IPS-NIHi11 (cell line): ENCODE measurements around the gene HMCN2.
A peak's percentile ranks its signal among the peaks of the same experiment; 100 is the strongest.
"Not testable (repeated sequence)": the region's sequence is repeated elsewhere in the genome, so short reads cannot be mapped to it uniquely, and the experiment has no call there.

Experiments used
- DNase-seq: peaks from one replicate; pipeline ENCODE4 v3.0.0; 2012; ENCODE audit warnings: mixed read lengths, low spot score

The HMCN2 gene

DNA sequence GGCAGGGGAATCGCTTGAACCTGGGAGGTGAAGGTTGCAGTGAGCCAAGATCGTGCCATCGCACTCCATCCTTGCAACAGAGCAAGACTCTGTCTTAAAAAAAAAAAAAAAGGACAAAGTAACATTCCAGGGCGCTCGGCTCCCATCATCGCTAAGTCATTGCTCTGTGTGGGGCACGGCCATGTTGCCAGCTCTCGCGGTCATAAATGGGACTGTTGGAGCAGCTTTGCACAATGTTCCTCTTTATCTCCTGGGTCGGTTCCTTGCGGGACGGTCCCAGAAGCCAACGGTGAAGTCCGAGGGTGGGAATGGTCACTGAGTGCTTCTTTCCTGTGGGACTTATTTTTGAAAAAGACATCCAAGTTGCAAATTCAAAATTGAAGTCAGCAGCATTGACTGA lies 65.5 kb downstream of the HMCN2 start:
- no peak for DNase-seq

- DNase-seq: no peak
These were observed 66.0 kb downstream of the HMCN2 start for GRCh38 chr9:130331573-130331972.

GRCh38 chr9:130332384-130332926 lies 66.9 kb downstream of the HMCN2 start:
- DNase-seq: no peak

GRCh38 chr9:130333041-130333711 lies 67.6 kb downstream of the HMCN2 start:
- no peak for DNase-seq

DNA sequence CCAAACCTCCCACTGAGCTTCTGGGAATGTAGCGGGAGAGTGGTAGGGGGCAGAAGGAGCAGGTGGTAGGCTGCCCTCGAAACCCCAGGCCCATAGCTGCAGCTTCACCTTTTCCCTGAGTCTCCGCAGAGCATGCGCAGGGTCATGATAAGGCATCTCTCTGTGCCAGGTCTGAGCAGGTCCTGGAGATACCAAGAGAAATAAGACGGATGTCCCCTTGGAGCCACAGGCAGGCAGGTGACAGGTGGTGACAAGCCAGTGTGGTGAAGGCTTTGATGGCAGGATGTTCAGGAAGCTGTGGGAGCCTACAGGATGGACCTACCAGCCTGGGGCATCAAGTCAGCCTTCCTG lies 68.1 kb downstream of the HMCN2 start:
- DNase-seq: no peak

DNA sequence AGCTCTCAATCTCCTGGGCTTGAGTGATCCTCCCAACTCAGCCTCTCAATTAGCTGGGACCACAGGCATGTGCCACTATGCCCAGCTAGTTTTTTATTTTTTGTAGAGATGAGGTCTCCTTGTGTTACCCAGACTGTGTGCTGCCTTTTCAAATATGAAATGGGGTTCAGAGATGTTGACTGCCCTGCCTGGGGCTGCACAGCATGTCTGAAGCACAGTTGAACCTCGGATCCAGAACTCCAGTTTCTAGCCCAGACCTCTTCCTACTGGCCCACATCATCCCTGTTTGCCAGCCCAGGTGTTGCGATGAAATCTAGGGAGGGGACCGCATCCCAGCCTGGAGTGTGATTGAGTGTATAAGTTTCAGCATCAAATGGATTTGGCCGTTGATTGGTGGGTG lies 69.4 kb downstream of the HMCN2 start:
- DNase-seq: no peak

GRCh38 chr9:130336027-130336610 lies 70.6 kb downstream of the HMCN2 start:
- no peak for DNase-seq

- DNase-seq: no peak
These were observed 71.3 kb downstream of the HMCN2 start for GRCh38 chr9:130336885-130337284.

DNA sequence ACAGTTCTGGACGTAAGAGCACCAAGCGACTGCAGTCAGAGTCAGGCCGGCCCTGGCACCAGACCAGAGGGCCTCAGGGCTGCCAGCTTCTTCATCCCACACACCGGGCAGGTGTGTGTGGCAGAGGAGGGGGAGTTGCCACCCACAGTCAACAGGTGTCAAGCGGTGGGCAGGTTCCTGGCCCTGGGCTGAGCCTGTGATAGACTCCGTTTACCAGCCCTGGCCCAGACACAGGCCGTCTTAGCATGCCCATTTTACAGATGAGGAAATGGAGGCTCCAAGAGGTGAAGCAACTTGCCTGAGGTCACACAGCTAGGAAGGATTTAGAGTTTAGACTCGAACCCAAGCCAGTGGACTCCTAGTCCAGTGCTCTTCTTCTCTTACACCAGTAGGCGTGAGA lies 71.8 kb downstream of the HMCN2 start:
- no peak for DNase-seq

GRCh38 chr9:130337784-130338380 lies 72.3 kb downstream of the HMCN2 start:
- no peak for DNase-seq

- not testable (repeated sequence) for DNase-seq
These were observed 73.3 kb downstream of the HMCN2 start for GRCh38 chr9:130338891-130339290.

GRCh38 chr9:130339306-130339705 lies 73.7 kb downstream of the HMCN2 start:
- DNase-seq: no peak

DNA sequence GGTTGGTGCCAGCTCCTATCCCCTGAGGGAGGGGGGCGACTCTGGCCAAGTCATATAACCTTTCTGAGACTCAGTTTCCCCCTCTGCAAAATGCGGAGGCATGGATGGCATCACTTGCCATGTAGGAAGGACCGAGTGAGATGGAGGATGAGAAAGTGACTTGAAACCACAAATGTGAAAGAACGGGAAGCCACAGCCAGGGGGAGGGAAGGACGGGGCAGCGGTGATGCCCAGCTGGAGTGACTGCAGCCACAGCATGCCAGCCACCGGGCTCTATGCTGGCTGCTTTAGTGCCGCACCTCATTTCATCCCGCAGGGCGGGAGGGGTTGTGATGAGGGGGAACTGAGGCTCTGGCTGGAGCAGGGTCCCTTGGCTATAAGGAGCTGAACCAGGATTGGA lies 74.5 kb downstream of the HMCN2 start:
- no peak for DNase-seq

DNA sequence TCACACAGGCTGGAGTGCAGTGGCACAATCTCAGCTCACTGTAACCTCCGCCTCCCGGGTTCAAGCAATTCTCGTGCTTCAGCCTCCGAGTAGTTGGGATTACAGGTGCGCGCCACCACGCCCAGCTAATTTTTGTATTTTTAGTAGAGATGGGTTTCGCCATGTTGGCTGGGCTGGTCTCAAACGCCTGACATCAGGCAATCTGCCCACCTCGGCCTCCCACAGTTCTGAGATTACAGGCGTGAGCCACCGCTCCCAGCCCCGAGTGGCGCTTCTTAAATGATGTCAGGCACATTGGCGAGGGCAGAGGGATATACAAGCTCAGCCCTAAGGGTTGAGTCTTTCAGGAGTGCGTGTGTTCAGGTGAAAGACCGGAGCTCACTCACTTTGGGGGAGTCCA lies 75.0 kb downstream of the HMCN2 start:
- DNase-seq: not testable (repeated sequence)

DNA sequence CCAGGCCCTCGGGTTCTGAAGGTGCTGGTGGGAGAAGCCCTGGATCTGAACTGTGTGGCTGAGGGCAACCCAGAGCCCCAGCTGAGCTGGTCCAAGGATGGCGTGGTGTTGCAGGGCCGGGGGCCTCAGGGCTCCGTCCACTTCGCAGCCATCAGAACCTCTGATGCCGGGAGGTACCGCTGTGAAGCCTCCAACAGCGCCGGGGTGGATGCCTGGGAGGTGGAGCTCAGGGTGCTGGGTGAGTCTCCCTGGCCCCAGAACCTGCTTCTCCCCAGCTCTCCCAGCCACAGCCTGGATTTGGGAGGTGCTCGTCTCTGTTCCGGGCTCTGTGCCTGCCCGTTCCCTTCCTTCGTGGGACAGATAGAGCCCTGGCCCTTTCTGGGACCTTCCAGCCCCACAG lies 75.6 kb downstream of the HMCN2 start:
- no peak for DNase-seq

DNA sequence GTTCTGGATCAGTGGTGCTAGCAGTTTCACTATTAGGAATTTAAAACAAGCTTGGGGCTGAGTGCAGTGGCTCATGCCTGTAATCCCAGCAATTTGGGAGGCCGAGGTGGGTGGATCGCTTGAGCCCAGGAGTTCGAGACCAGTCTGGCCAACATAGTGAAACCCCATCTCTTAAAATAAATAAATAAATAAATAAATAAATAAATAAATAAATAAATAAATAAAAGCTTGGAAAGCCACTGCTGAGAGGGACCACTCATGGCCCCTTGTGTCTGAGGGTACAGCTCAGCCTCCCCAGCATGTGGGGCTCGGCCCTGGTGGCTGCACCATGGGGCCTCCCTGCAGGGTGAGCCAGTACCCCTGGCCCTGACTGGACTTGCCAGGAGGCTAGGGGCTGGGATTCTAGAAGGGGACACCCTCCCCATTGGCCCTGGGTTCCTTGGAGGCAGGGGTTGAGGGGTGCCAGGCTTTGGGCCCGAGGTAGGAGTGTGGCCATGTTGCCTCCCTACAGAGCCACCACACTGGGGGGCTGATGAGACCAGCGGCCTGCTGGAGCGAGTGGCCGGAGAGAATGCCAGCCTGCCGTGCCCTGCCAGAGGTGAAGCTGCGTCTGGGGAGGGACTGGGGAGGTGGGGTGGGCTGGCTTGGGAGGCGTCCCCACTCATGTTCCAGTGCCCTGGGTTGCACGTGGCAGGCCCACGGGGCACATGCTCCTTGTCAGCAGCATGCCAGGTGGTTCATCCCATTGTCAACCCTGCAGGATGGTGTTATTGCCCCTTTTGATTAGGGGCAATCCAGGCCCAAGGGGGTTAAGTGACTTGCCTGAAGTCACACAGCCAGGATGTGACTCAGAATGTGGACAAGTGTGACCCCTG lies 76.5 kb downstream of the HMCN2 start:
- no peak for DNase-seq

- no peak for DNase-seq
These were observed 77.1 kb downstream of the HMCN2 start for GRCh38 chr9:130342714-130343085.

- peak; percentile 91 for DNase-seq
These were observed 77.9 kb downstream of the HMCN2 start for GRCh38 chr9:130343445-130343918.

DNA sequence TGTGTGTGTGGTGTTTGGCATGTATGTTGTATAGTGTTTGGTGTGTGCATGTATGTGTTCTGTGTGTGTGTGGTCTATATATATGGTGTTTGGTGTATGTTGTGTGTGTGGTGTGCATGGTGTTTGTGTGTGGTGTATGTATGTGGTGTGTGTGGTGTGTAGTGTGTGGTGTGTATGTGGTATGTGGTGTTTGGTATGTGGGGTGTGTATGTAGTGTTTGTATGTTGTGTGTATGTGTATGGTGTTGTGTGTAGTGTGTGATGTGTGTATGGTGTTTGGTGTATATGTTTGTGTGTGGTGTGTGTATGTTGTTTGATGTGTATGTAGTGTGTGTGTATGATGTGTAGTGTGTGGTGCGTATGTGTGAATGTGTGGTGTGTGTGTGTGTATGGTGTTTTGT lies 78.8 kb downstream of the HMCN2 start:
- DNase-seq: no peak

DNA sequence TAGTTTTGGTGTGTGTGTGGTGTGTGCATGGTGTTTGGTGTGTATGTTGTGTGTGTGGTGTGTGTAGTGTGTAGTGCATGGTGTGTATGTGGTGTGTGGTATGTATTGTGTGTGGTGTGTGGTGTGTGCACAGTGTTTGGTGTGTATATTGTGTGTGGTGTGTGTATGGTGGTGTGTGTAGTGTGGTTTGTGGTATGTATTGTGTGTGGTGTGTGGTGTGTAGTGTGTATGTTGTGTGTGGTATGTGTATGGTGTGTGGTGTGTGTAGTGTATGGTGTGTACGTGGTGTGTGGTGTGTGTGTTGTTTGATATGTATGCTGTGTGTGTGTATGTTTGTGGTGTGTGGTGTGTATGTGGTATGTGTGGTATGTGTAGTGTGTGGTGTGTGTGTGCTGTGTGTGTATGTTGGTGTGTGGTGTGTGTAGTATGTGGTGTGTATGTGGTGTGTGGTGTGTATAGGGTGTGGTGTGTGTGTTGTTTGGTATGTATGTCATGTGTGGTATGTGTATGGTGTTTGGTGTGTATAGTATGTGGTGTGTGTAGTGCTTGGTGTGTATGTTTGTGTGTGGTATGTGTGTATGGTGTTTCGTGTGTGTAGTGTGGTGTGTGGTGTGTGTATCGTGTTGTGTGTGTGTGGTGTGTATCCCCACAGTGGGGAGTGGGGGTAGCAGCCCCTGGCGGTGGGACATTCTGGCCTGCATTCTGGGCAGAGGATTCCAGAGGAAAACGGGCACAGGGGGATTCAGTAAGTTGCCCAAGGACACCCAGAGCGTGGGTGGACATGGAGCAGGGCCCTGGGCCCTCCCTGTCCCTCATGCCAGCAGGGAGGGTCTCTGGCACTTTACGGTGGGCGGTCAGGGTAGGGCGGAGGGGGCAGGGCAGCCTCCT lies 79.7 kb downstream of the HMCN2 start:
- DNase-seq: peak; percentile 10

- peak; percentile 26 for DNase-seq
These were observed 80.4 kb downstream of the HMCN2 start for GRCh38 chr9:130345897-130346385.
